K562 (cell line): ENCODE results near the gene OLR1. TPM values are rescaled to one million over a fixed set of nuclear protein-coding genes. Genes with fewer than 3 reads are reported as not detected.

Experiments
- ATAC-seq: fragments of 200-7000 bp; cut with Tn5 transposase; 3 replicates; pipeline ENCODE4 v1.9.1; 2020; ENCODE audit warnings: moderate library complexity
- BruUV-seq: library from RNA; stranded (reverse); fragments of 400-500 nt; replicated peaks from 2 replicates; lab custom pipeline; 2021; lab: Mats Ljungman, UMichigan
- CTCF ChIA-PET: fragments of 300-600 bp; formaldehyde crosslinking; extraction: SDS; loops from one replicate; lab custom pipeline; 2021; ENCODE audit warnings: low intra/inter-chr PET ratio; lab: Yijun Ruan, JAX
- POLR2A ChIA-PET: fragments of 300-600, 350-650 bp; sonication (Branson Sonifier 250); formaldehyde crosslinking; extraction: SDS; loops from one replicate; lab custom pipeline; 2021; ENCODE audit warnings: antibody characterized with exemption, inconsistent platforms; lab: Yijun Ruan, JAX
- DNase-seq, 4 experiments: peaks; one replicate each; pipeline versions ENCODE4 v3.0.0 to v3.0.0-alpha.2; 2011 to 2018; ENCODE audit warnings: low spot score in 3 of 4, mixed read lengths in 3 of 4; ENCODE audit errors: extremely low read depth in 1 of 4
- FAIRE-seq: peaks from 2 replicates; lab custom pipeline; 2011; peaks lifted over from hg19 to GRCh38; lab: Jason Lieb, UNC
- H2AFZ ChIP-seq: 2 replicates; pipeline ENCODE4 v1.6.0; 2011; ENCODE audit warnings: low read depth, low read length, control low read depth, inconsistent platforms
- H3K27ac ChIP-seq: fragments of 200-600 bp; 3 replicates; pipeline ENCODE4 v1.8.0; 2011; ENCODE audit warnings: low read depth, mild to moderate bottlenecking, control low read depth, inconsistent platforms, low read length, moderate library complexity, mixed read lengths; ENCODE audit errors: extremely low read depth
- H3K27me3 ChIP-seq, 2 experiments: fragments of 300-600 bp in 1 of 2; 2 replicates in 1 of 2; 3 replicates in 1 of 2; pipeline versions ENCODE4 v1.6.0 to v1.8.0; 2011; ENCODE audit warnings: inconsistent platforms in 2 of 2, low read length in 2 of 2, mild to moderate bottlenecking in 1 of 2, mixed read lengths in 1 of 2, moderate library complexity in 1 of 2; ENCODE audit not compliant: control insufficient read depth in 2 of 2, insufficient read depth in 2 of 2
- H3K36me3 ChIP-seq: fragments of 300-600 bp; 3 replicates; pipeline ENCODE4 v1.8.0; 2011; ENCODE audit warnings: mild to moderate bottlenecking, low read length, inconsistent platforms; ENCODE audit not compliant: control insufficient read depth, insufficient read depth
- H3K4me1 ChIP-seq, 2 experiments: fragments of 200-600 bp in 1 of 2; replicated peaks in 1 of 2; 2 replicates in 1 of 2; 3 replicates in 1 of 2; pipeline versions ENCODE4 v1.5.1 to v1.8.0; 2011; ENCODE audit warnings: inconsistent platforms in 2 of 2, low read length in 2 of 2, mild to moderate bottlenecking in 1 of 2, mixed read lengths in 1 of 2, moderate library complexity in 1 of 2; ENCODE audit not compliant: control insufficient read depth in 2 of 2, insufficient read depth in 2 of 2
- H3K4me2 ChIP-seq: 2 replicates; pipeline ENCODE4 v1.6.1; 2011; ENCODE audit warnings: low read length, control low read depth, inconsistent platforms, mixed read lengths; ENCODE audit not compliant: insufficient read depth
- H3K4me3 ChIP-seq: fragments of 200-600 bp; sonication (generic), shearing (Covaris generic); 2 replicates; pipeline ENCODE4 v1.5.1; 2016; ENCODE audit warnings: control low read depth, inconsistent platforms
- H3K79me2 ChIP-seq: fragments of 200-600 bp; 3 replicates; pipeline ENCODE4 v1.8.0; 2011; ENCODE audit warnings: low read length, inconsistent platforms; ENCODE audit not compliant: control insufficient read depth, insufficient read depth
- H3K9ac ChIP-seq, 2 experiments: 2 replicates each; pipeline versions ENCODE4 v1.6.0 to v1.6.1; 2011; ENCODE audit warnings: low read depth in 2 of 2, low read length in 2 of 2, control low read depth in 1 of 2, inconsistent platforms in 1 of 2, mild to moderate bottlenecking in 1 of 2, mixed read lengths in 1 of 2; ENCODE audit not compliant: insufficient read depth in 1 of 2
- H3K9me1 ChIP-seq: one replicate; pipeline ENCODE4 v1.6.0; 2011; ENCODE audit warnings: inconsistent platforms, mild to moderate bottlenecking, low read length, moderate library complexity; ENCODE audit not compliant: control insufficient read depth, insufficient read depth
- H3K9me3 ChIP-seq: replicated peaks from 2 replicates; pipeline ENCODE4 v1.5.1; 2011; ENCODE audit warnings: low read depth, low read length, inconsistent platforms; ENCODE audit not compliant: control insufficient read depth, insufficient read depth
- H4K20me1 ChIP-seq: replicated peaks from 2 replicates; pipeline ENCODE4 v1.6.1; 2011; ENCODE audit warnings: low read length, inconsistent platforms, mixed read lengths; ENCODE audit not compliant: control insufficient read depth, insufficient read depth
- DDX20 ChIP-seq: fragments of 450-650 bp; IDR thresholded peaks from 2 replicates; pipeline ENCODE4 v1.6.1; 2016; ENCODE audit warnings: missing genetic modification characterization, low read depth, mild to moderate bottlenecking, missing compliant biosample characterization, moderate library complexity
- EP400 ChIP-seq: fragments of 450-650 bp; IDR thresholded peaks from 2 replicates; pipeline ENCODE4 v1.6.1; 2017; ENCODE audit warnings: antibody characterized with exemption, mild to moderate bottlenecking, moderate library complexity
- ILF3 ChIP-seq: fragments of 450-650 bp; IDR thresholded peaks from 2 replicates; pipeline ENCODE4 v1.6.1; 2018; ENCODE audit warnings: antibody characterized with exemption, mild to moderate bottlenecking, moderate library complexity, borderline replicate concordance
- TAL1 ChIP-seq: fragments of 450-650 bp; IDR thresholded peaks from 2 replicates; pipeline ENCODE4 v1.6.1; 2016; ENCODE audit warnings: mild to moderate bottlenecking
- WGBS: fragments of 100-300 bp; shearing (Covaris generic); methylation state at CpG from one replicate; pipeline ENCODE4 v1.1.6; 2016; ENCODE audit warnings: low coverage, mixed read lengths; ENCODE audit not compliant: insufficient coverage; ENCODE audit errors: missing lambda C conversion rate; 5-methylcytosine and 5-hydroxymethylcytosine counted together
- in situ Hi-C: fragments of 300-500 bp; cut with MboI; formaldehyde crosslinking; loops from 4 replicates; pipeline ENCODE4 v1.15.0; 2018; ENCODE audit warnings: inconsistent platforms, mixed read lengths
- intact Hi-C: fragments of 100-400 bp; cut with micrococcal nuclease; formaldehyde crosslinking; loops from 2 replicates; pipeline ENCODE4 v1.14.2; 2022
- polyA plus RNA-seq, 8 experiments: library from polyadenylated mRNA; depleted of rRNA in 4 of 8; stranded (reverse) in 5 of 8; unstranded in 3 of 8; fragments of >200 nt; fragmentation: Nextera tagmentation in 2 of 8; fragmentation: Illumina TruSeq in 1 of 8; extraction: Ambion mirVana in 2 of 8; extraction: Trizol in 1 of 8; gene quantifications; 2 replicates each; pipeline versions ENCODE4 v1.2.1 to v1.2.3, GENCODE V29; 2011 to 2014; ENCODE audit warnings: inconsistent platforms in 1 of 8, missing spikeins in 1 of 8
- total RNA-seq, 7 experiments: library from RNA; depleted of rRNA in 6 of 7; stranded (reverse); fragments of >200 nt in 6 of 7; fragmentation: Illumina TruSeq in 2 of 7; extraction: Trizol in 2 of 7; gene quantifications; 2 replicates each; pipeline versions ENCODE4 v1.2.1 to v1.2.3, GENCODE V29; 2011 to 2021; ENCODE audit warnings: low replicate concordance in 1 of 7

The OLR1 gene
- total and polyA plus RNA-seq, 9 of the 15 experiments (the other 6 are each of a cell fraction or from before 2014, with no cell fraction given) = not detected

DNA sequence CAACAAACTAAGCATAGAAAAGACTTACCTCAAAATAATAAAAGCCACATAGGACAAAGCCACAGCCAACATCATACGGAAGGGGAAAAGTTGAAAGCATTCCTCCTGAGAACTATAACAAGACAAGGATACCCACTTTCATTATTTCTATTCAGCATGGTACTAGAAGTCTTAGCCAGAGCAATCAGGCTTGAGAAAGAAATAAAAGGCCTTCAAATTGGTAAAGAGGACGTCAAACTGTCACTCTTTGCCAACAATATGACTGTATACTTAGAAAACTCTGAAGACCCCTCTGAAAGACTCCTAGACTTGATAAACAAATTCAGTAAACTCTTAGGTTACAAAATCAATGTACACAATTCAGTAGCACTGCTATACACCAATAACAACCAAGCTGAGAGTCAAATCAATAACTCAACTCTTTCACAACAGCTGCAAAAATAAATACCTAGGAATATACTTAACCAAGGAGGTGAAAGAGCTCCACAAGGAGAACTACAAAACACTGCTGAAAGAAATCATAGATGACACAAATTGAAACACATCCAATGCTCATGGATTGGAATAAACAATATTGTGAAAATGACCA lies 61.6 kb downstream of the OLR1 start:
- Histone ChIP-seq H3K36me3 (no peaks in the 10 kb centered on the region), H3K4me2 (no peak overlapping the region), H3K27ac (no peak overlapping the region), H3K4me3 (no peak overlapping the region), H3K79me2 (no peaks in the 10 kb centered on the region), H3K9ac (no peak overlapping the region), H4K20me1 (no peaks in the 10 kb centered on the region), H3K9me3 (no peaks in the 10 kb centered on the region), H2AFZ (no peak overlapping the region)
- POLR2A ChIA-PET = no interaction called here
- no peak for DNase-seq
- CTCF ChIA-PET = no interaction called here
- TF ChIP-seq TAL1 (no peak), EP400 (no peak), DDX20 (tag) (no peak), ILF3 (no peak)
- TF ChIP-seq, all 486 proteins: peak for 0
- no peaks in the 10 kb centered on the region; a peak in 2 of 5 replicates for H3K27me3 ChIP-seq
- H3K4me1 ChIP-seq = peaks cover 0 to 5% of the 10 kb centered on the region in 2 experiments; a peak in 2 of 5 replicates
- no peaks in the 10 kb centered on the region for H3K9me1 ChIP-seq
- intact Hi-C loops (no loop called here), in situ Hi-C loops (no loop called here)
- 24% methylated on average over 2 of the region's 2 CpGs for WGBS
- no peak for ATAC-seq
- BruUV-seq = no TSS peak
- no peak for FAIRE-seq

Other genes starting within 250 kb of the OLR1 start
Only the 7 nearest of the 13 such genes appear.
- gene CLEC12B, start 161.5 kb downstream of the OLR1 start, total RNA-seq (2014; rRNA removed) = not detected in 2 replicates
- not detected in 2 replicates for gene CLEC12B, start 161.5 kb downstream of the OLR1 start, total RNA-seq (2014; rRNA removed; fragmentation: Illumina TruSeq; extraction: Trizol)
- gene CLEC12B, start 161.5 kb downstream of the OLR1 start, total RNA-seq (2015; rRNA removed; fragmentation: Illumina TruSeq; extraction: Trizol) = not detected in 2 replicates
- not detected in 2 replicates for gene CLEC12B, start 161.5 kb downstream of the OLR1 start, total RNA-seq (2021)
- gene CLEC12B, start 161.5 kb downstream of the OLR1 start, polyA plus RNA-seq (2011; rRNA removed) = not detected in 2 replicates
- gene CLEC12B, start 161.5 kb downstream of the OLR1 start, polyA plus RNA-seq (2014; fragmentation: Illumina TruSeq; extraction: Trizol) = not detected in 2 replicates
- not detected for gene CLEC12B, start 161.5 kb downstream of the OLR1 start, polyA plus RNA-seq (2014; fragmentation: Nextera tagmentation; extraction: Ambion mirVana)
- not detected in 2 replicates for gene CLEC12B, start 161.5 kb downstream of the OLR1 start, polyA plus RNA-seq (2014; rRNA removed)
- gene CLEC9A, start 141.4 kb downstream of the OLR1 start, total RNA-seq (2014; rRNA removed) = not detected in 2 replicates
- not detected in 2 replicates for gene CLEC9A, start 141.4 kb downstream of the OLR1 start, total RNA-seq (2014; rRNA removed; fragmentation: Illumina TruSeq; extraction: Trizol)
- gene CLEC9A, start 141.4 kb downstream of the OLR1 start, total RNA-seq (2015; rRNA removed; fragmentation: Illumina TruSeq; extraction: Trizol) = not detected in 2 replicates
- gene CLEC9A, start 141.4 kb downstream of the OLR1 start, total RNA-seq (2021) = not detected in 2 replicates
- gene CLEC9A, start 141.4 kb downstream of the OLR1 start, polyA plus RNA-seq (2011; rRNA removed) = not detected in 2 replicates
- not detected in 2 replicates for gene CLEC9A, start 141.4 kb downstream of the OLR1 start, polyA plus RNA-seq (2014; fragmentation: Illumina TruSeq; extraction: Trizol)
- not detected for gene CLEC9A, start 141.4 kb downstream of the OLR1 start, polyA plus RNA-seq (2014; fragmentation: Nextera tagmentation; extraction: Ambion mirVana)
- gene CLEC9A, start 141.4 kb downstream of the OLR1 start, polyA plus RNA-seq (2014; rRNA removed) = not detected in 2 replicates
- gene CLEC1A, start 73.1 kb downstream of the OLR1 start, total RNA-seq (2014; rRNA removed) = not detected in 2 replicates
- not detected in 2 replicates for gene CLEC1A, start 73.1 kb downstream of the OLR1 start, total RNA-seq (2014; rRNA removed; fragmentation: Illumina TruSeq; extraction: Trizol)
- not detected in 2 replicates for gene CLEC1A, start 73.1 kb downstream of the OLR1 start, total RNA-seq (2015; rRNA removed; fragmentation: Illumina TruSeq; extraction: Trizol)
- gene CLEC1A, start 73.1 kb downstream of the OLR1 start, total RNA-seq (2021) = not detected in 2 replicates
- gene CLEC1A, start 73.1 kb downstream of the OLR1 start, polyA plus RNA-seq (2011; rRNA removed) = not detected in 2 replicates
- not detected in 2 replicates for gene CLEC1A, start 73.1 kb downstream of the OLR1 start, polyA plus RNA-seq (2014; fragmentation: Illumina TruSeq; extraction: Trizol)
- gene CLEC1A, start 73.1 kb downstream of the OLR1 start, polyA plus RNA-seq (2014; fragmentation: Nextera tagmentation; extraction: Ambion mirVana) = under 1 TPM in 1 of 2 experiments, not detected in 1; 0.04 TPM
- not detected in 2 replicates for gene CLEC1A, start 73.1 kb downstream of the OLR1 start, polyA plus RNA-seq (2014; rRNA removed)
- gene CLEC7A, start 41.9 kb downstream of the OLR1 start, total RNA-seq (2014; rRNA removed) = not detected in 2 replicates
- gene CLEC7A, start 41.9 kb downstream of the OLR1 start, total RNA-seq (2014; rRNA removed; fragmentation: Illumina TruSeq; extraction: Trizol) = not detected in 2 replicates
- not detected in 2 replicates for gene CLEC7A, start 41.9 kb downstream of the OLR1 start, total RNA-seq (2015; rRNA removed; fragmentation: Illumina TruSeq; extraction: Trizol)
- 0.16 TPM in 1 of 2 replicates, not detected in the other for gene CLEC7A, start 41.9 kb downstream of the OLR1 start, total RNA-seq (2021)
- gene CLEC7A, start 41.9 kb downstream of the OLR1 start, polyA plus RNA-seq (2011; rRNA removed) = not detected in 2 replicates
- gene CLEC7A, start 41.9 kb downstream of the OLR1 start, polyA plus RNA-seq (2014; fragmentation: Illumina TruSeq; extraction: Trizol) = not detected in 2 replicates
- gene CLEC7A, start 41.9 kb downstream of the OLR1 start, polyA plus RNA-seq (2014; fragmentation: Nextera tagmentation; extraction: Ambion mirVana) = not detected
- not detected in 2 replicates for gene CLEC7A, start 41.9 kb downstream of the OLR1 start, polyA plus RNA-seq (2014; rRNA removed)
- gene TMEM52B, start 6.9 kb upstream of the OLR1 start, total RNA-seq (2014; rRNA removed) = not detected in 2 replicates
- not detected in 2 replicates for gene TMEM52B, start 6.9 kb upstream of the OLR1 start, total RNA-seq (2014; rRNA removed; fragmentation: Illumina TruSeq; extraction: Trizol)
- not detected in 2 replicates for gene TMEM52B, start 6.9 kb upstream of the OLR1 start, total RNA-seq (2015; rRNA removed; fragmentation: Illumina TruSeq; extraction: Trizol)
- not detected in 2 replicates for gene TMEM52B, start 6.9 kb upstream of the OLR1 start, total RNA-seq (2021)
- not detected in 2 replicates for gene TMEM52B, start 6.9 kb upstream of the OLR1 start, polyA plus RNA-seq (2011; rRNA removed)
- gene TMEM52B, start 6.9 kb upstream of the OLR1 start, polyA plus RNA-seq (2014; fragmentation: Illumina TruSeq; extraction: Trizol) = not detected in 2 replicates
- not detected for gene TMEM52B, start 6.9 kb upstream of the OLR1 start, polyA plus RNA-seq (2014; fragmentation: Nextera tagmentation; extraction: Ambion mirVana)
- gene TMEM52B, start 6.9 kb upstream of the OLR1 start, polyA plus RNA-seq (2014; rRNA removed) = not detected in 2 replicates
- 8.8 and 10.1 TPM in 2 replicates for gene GABARAPL1, start 40.7 kb upstream of the OLR1 start, total RNA-seq (2014; rRNA removed)
- gene GABARAPL1, start 40.7 kb upstream of the OLR1 start, total RNA-seq (2014; rRNA removed; fragmentation: Illumina TruSeq; extraction: Trizol) = 11.6 and 15.3 TPM in 2 replicates
- gene GABARAPL1, start 40.7 kb upstream of the OLR1 start, total RNA-seq (2015; rRNA removed; fragmentation: Illumina TruSeq; extraction: Trizol) = 5.5 TPM in 2 replicates
- 10.6 and 11.7 TPM in 2 replicates for gene GABARAPL1, start 40.7 kb upstream of the OLR1 start, total RNA-seq (2021)
- 11.0 and 15.7 TPM in 2 replicates for gene GABARAPL1, start 40.7 kb upstream of the OLR1 start, polyA plus RNA-seq (2011; rRNA removed)
- 15.9 and 17.9 TPM in 2 replicates for gene GABARAPL1, start 40.7 kb upstream of the OLR1 start, polyA plus RNA-seq (2014; fragmentation: Illumina TruSeq; extraction: Trizol)
- 1 to 10 TPM; 2.3 to 3.2 TPM for gene GABARAPL1, start 40.7 kb upstream of the OLR1 start, polyA plus RNA-seq (2014; fragmentation: Nextera tagmentation; extraction: Ambion mirVana)
- 11.3 and 11.7 TPM in 2 replicates for gene GABARAPL1, start 40.7 kb upstream of the OLR1 start, polyA plus RNA-seq (2014; rRNA removed)
- gene KLRD1, start 135.7 kb upstream of the OLR1 start, total RNA-seq (2014; rRNA removed) = not detected in 2 replicates
- not detected in 2 replicates for gene KLRD1, start 135.7 kb upstream of the OLR1 start, total RNA-seq (2014; rRNA removed; fragmentation: Illumina TruSeq; extraction: Trizol)
- not detected in 2 replicates for gene KLRD1, start 135.7 kb upstream of the OLR1 start, total RNA-seq (2015; rRNA removed; fragmentation: Illumina TruSeq; extraction: Trizol)
- not detected in 2 replicates for gene KLRD1, start 135.7 kb upstream of the OLR1 start, total RNA-seq (2021)
- gene KLRD1, start 135.7 kb upstream of the OLR1 start, polyA plus RNA-seq (2011; rRNA removed) = not detected in 2 replicates
- not detected in 2 replicates for gene KLRD1, start 135.7 kb upstream of the OLR1 start, polyA plus RNA-seq (2014; fragmentation: Illumina TruSeq; extraction: Trizol)
- not detected for gene KLRD1, start 135.7 kb upstream of the OLR1 start, polyA plus RNA-seq (2014; fragmentation: Nextera tagmentation; extraction: Ambion mirVana)
- gene KLRD1, start 135.7 kb upstream of the OLR1 start, polyA plus RNA-seq (2014; rRNA removed) = not detected in 2 replicates